ENCODE measurements around the gene KLHDC8B.

- TF ChIP-seq CTCF (IDR thresholded peaks at IDR 0.05): peak; percentile 13; the same call in 1 of the 2 replicates
- TF ChIP-seq ZFX (IDR thresholded peaks at IDR 0.05; ENCODE audit: borderline replicate concordance): no peak
Observed at GRCh38 chr3:49132437-49133225, 38.8 kb upstream of the KLHDC8B start, which contains the start of gene LAMB2.

Measured in 22Rv1 (cell line).